ENCODE results near the gene TMEM235.
A peak's percentile ranks its signal among the peaks of the same experiment; 100 is the strongest.

GRCh38 chr17:78289802-78290363 is 58.5 kb downstream of the TMEM235 start:
- peak; percentile 92 for TF ChIP-seq CTCF (IDR thresholded peaks at IDR 0.05)
- no peak for TF ChIP-seq ZFX (IDR thresholded peaks at IDR 0.05; ENCODE audit: borderline replicate concordance)
